Upper lobe of left lung (tissue), 4 donors: ENCODE results near the gene THEM4.

Source experiments
- POLR2A ChIP-seq, 4 donors: fragments of 450-650 bp; IDR thresholded peaks; one replicate each; pipeline ENCODE4 v1.5.1; 2016 to 2017; ENCODE audit warnings: antibody characterized with exemption in 4 of 4, mild to moderate bottlenecking in 2 of 4
- TF ChIP-seq, protein P1 (sequence below), 6 experiments: fragments of 450-650 bp in 4 of 6; fragments of 200-600 bp in 2 of 6; sonication (generic) in 2 of 6; IDR thresholded peaks; one replicate each; pipeline ENCODE4 v1.5.1; 2016 to 2019; ENCODE audit warnings: antibody characterized with exemption in 6 of 6

GRCh38 chr1:151862604-151863003, 46.7 kb downstream of the THEM4 start:
- TF ChIP-seq POLR2A (IDR thresholded peaks at IDR 0.05) = no peak
- TF ChIP-seq, protein P1, sequence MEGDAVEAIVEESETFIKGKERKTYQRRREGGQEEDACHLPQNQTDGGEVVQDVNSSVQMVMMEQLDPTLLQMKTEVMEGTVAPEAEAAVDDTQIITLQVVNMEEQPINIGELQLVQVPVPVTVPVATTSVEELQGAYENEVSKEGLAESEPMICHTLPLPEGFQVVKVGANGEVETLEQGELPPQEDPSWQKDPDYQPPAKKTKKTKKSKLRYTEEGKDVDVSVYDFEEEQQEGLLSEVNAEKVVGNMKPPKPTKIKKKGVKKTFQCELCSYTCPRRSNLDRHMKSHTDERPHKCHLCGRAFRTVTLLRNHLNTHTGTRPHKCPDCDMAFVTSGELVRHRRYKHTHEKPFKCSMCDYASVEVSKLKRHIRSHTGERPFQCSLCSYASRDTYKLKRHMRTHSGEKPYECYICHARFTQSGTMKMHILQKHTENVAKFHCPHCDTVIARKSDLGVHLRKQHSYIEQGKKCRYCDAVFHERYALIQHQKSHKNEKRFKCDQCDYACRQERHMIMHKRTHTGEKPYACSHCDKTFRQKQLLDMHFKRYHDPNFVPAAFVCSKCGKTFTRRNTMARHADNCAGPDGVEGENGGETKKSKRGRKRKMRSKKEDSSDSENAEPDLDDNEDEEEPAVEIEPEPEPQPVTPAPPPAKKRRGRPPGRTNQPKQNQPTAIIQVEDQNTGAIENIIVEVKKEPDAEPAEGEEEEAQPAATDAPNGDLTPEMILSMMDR (IDR thresholded peaks at IDR 0.05) = no peak
